Activated CD4-positive, alpha-beta memory T cell treated with anti-CD3 and anti-CD28 coated beads for 36 hours (primary cell): Measurements from ENCODE around the gene LEFTY1. TPM values are rescaled to one million over a fixed set of nuclear protein-coding genes. Genes with fewer than 3 reads are reported as not detected.
A peak's percentile ranks its signal among the peaks of the same experiment; 100 is the strongest.

Source experiments
- CTCF ChIA-PET: fragments of 350-600 bp; sonication (Branson Sonifier 250); formaldehyde crosslinking; loops from one replicate; lab custom pipeline; 2021; ENCODE audit warnings: antibody characterized with exemption, inconsistent platforms; lab: Charles Lee
- POLR2A ChIA-PET: fragments of 350-600 bp; sonication (Branson Sonifier 250); formaldehyde crosslinking; loops from one replicate; lab custom pipeline; 2021; ENCODE audit warnings: antibody characterized with exemption; lab: Charles Lee
- DNase-seq: peaks from one replicate; pipeline ENCODE4 v3.0.0-alpha.2; 2020
- H3K27ac Mint-ChIP-seq: one replicate; pipeline ENCODE4 v1.8.0; 2021; ENCODE audit warnings: mixed read lengths
- H3K27me3 Mint-ChIP-seq: one replicate; pipeline ENCODE4 v1.8.0; 2021; ENCODE audit warnings: mixed read lengths
- H3K36me3 Mint-ChIP-seq: one replicate; pipeline ENCODE4 v1.8.0; 2021; ENCODE audit warnings: mixed read lengths
- H3K4me1 Mint-ChIP-seq: one replicate; pipeline ENCODE4 v1.8.0; 2021; ENCODE audit warnings: low read depth, mixed read lengths
- H3K4me3 Mint-ChIP-seq: one replicate; pipeline ENCODE4 v1.8.0; 2021; ENCODE audit warnings: mild to moderate bottlenecking, mixed read lengths
- H3K9me3 Mint-ChIP-seq: one replicate; pipeline ENCODE4 v1.8.0; 2021; ENCODE audit warnings: mixed read lengths
- intact Hi-C: fragments of 100-400 bp; cut with micrococcal nuclease; formaldehyde crosslinking; loops from one replicate; pipeline ENCODE4 v1.15.1; 2023
- total RNA-seq, 2 experiments: library from RNA; stranded (reverse); gene quantifications; one replicate each; pipeline ENCODE4 v1.2.3, GENCODE V29; 2021

The LEFTY1 gene
- total RNA-seq, 2 experiments from 2014 or later: 0.19 TPM; not detected in 1

DNA sequence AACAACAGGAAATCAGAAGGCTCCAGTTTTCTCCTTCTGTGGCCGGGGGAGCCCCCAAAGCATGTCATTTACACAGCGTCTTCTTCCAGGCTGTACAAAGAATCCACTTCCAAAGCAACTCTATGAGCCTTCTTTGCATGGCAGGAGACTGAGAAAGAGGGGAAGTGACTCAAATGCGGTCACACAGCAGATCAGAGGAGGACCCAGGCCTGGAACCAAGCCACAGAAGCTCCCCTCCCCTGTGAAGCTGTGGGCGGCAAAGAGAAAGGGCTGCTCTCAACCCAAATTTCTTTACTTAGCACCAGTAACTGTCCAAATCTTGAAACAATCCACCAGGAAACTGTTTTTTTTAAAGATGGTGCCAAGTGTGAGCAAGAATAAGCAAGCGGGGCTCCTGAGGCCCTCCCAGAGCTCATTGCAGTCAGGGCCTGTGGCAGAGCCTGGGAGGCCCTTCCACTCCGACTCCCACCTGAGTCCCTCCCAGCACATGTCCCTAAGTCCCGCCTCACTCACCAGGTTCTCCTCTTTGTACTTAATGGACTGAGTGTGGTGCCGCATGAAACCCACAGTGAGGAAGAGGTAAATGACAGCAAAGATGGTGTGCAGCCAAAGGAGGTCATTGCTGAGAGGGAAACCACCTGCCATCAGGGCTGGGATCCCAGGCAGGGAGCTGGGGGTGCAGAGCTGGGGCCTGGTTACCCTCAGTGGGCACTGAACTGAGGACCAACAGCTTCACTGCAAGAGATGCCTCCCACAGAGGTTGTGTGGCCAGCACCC lies 22.7 kb downstream of the LEFTY1 start:
- Mint-ChIP-seq H3K9me3 (no peaks in the 10 kb centered on the region), H3K27me3 (no peaks in the 10 kb centered on the region), H3K4me1 (peaks cover 39% of the 10 kb centered on the region), H3K4me3 (peak overlapping the region; percentile 1), H3K36me3 (peaks cover 45% of the 10 kb centered on the region), H3K27ac (peak overlapping the region; percentile 72)
- POLR2A ChIA-PET: interaction anchor here (1.0 to 2.2 kb wide), 5 partner anchors 9 to 57 kb away, joined by 3 to 12 read pairs (median 7); partner anchors contain the start of genes PYCR2 and TMEM63A
- intact Hi-C loops: loop anchor here (1.0 to 5.0 kb wide), 3 partner anchors 15 to 46 kb away; no protein-coding TSS in a partner anchor
- DNase-seq: peak; percentile 88
- CTCF ChIA-PET: interaction anchor here (1.1 to 1.9 kb wide), 6 partner anchors 12 to 109 kb away, joined by 3 to 11 read pairs (median 4); partner anchors contain the start of gene SRP9

DNA sequence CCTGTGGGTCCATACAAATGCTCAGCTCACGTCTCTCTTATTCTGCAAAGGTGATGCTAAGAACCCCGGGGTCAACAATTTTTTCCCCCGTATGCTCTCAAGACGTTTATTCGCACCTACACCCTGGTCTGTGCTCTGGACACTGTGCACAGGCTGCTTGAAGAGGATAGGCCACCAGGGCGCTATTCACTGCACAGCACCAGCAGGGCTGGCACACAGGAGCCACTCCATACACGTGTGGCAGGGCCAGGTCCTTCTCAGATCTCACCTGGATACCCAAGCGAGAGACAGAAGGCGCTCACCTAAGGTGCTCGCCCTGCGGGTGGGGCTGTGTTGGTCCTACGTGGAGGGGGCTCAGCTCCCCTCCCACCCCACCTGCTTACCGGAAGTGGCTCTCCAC lies 23.4 kb downstream of the LEFTY1 start:
- intact Hi-C loops: loop anchor here (5.0 kb wide), 1 partner anchor 47 kb away; no protein-coding TSS in a partner anchor
- H3K4me1 Mint-ChIP-seq: peaks cover 39% of the 10 kb centered on the region
- no peaks in the 10 kb centered on the region for H3K27me3 Mint-ChIP-seq
- CTCF ChIA-PET: interaction anchor here (1.3 to 1.9 kb wide), 5 partner anchors 16 to 110 kb away, joined by 3 to 11 read pairs (median 4); partner anchors contain the start of gene SRP9
- no peaks in the 10 kb centered on the region for H3K9me3 Mint-ChIP-seq
- POLR2A ChIA-PET: interaction anchor here (1.0 to 2.2 kb wide), 5 partner anchors 8 to 58 kb away, joined by 3 to 12 read pairs (median 7); partner anchors contain the start of genes PYCR2 and TMEM63A
- peak overlapping the region; percentile 72 for H3K27ac Mint-ChIP-seq
- H3K36me3 Mint-ChIP-seq: peaks cover 44% of the 10 kb centered on the region
- DNase-seq: no peak
- no peak overlapping the region for H3K4me3 Mint-ChIP-seq

DNA sequence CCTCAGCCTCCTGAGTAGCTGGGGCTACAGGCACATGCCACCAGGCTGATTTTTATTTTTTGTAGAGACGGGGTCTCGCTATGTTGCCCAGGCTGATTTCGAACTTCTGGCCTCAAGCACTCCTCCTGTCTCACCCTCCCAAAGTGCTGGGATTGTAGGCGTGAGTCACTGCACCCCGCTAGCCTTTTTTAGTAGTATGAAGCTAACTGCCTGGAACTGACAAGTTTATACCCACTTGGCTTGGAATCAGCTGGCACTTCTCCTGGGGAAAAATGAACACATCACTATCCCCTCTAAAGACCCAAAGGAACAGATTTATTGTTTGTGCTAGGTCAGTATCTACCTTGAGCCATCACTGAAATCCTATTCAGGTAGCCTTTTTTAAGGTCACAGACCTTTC lies 25.8 kb downstream of the LEFTY1 start:
- CTCF ChIA-PET: no interaction called here
- POLR2A ChIA-PET: interaction anchor here (1.1 kb wide), 1 partner anchor 20 kb away, joined by 3 read pairs; no protein-coding TSS in a partner anchor

DNA sequence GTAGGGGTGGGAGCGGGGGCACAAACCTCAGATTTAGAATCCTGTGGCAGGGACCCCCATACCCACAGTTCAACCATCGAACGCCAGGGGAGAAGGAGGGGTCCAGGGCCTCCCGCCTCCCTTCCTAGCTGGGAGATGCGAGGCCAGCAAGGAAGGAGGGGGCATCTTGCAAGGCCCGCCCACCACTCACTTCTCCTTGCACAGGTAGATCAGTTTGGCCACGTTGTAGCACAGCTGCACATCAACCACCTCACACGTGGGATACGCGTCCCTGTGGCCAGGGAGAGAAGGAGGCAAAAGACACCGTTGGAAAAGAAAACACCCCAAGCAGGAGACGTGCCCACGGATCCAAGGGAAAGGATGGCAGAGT lies 26.4 kb downstream of the LEFTY1 start:
- intact Hi-C loops: no loop called here
- Mint-ChIP-seq H3K27ac (no peak overlapping the region), H3K9me3 (no peaks in the 10 kb centered on the region), H3K4me3 (no peak overlapping the region), H3K36me3 (peaks cover 42% of the 10 kb centered on the region), H3K27me3 (no peaks in the 10 kb centered on the region), H3K4me1 (peaks cover 28% of the 10 kb centered on the region)
- DNase-seq: no peak
- POLR2A ChIA-PET: no interaction called here
- CTCF ChIA-PET: no interaction called here

More for the DNA sequence above, 25.8 kb downstream of the LEFTY1 start:
- Mint-ChIP-seq H3K4me1 (peaks cover 34% of the 10 kb centered on the region), H3K27ac (no peak overlapping the region), H3K4me3 (no peak overlapping the region), H3K27me3 (no peaks in the 10 kb centered on the region), H3K36me3 (peaks cover 44% of the 10 kb centered on the region), H3K9me3 (no peaks in the 10 kb centered on the region)
- intact Hi-C loops: no loop called here
- no peak for DNase-seq

DNA sequence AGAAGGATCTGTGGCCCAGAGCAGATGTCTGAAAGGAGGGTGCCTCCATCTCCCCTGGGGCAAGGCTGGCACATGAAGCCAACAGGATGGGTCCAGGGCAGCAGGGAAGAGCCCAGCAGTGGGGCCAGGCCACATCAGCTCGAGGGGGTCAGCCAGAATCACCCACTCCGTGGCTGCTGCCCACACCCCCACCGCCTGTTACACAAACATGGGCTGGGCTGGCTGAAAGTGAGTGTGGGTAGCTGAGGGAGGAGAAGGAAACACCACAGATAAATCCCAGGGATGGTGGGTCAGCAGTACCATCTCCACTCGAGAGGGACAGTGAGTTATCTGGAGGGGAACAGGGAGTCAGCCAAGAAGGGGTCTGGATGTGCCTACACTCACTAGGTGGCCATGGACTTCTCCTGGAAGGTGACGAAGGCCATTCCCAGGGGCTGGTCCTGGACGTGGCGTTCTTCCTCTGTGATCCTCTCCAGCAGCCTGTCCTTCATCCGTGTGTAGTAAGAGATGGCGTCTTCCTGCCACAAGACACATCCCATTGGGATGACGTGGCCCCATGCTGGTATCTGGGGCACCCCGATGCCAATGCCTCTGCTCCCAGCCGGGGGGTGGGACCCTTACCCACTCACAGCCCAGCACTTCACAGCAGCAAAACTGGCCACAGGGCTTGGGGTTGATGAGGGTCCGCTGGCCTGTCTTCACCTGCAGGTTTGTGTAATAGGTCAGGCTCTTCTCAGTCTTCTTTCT lies 26.9 kb downstream of the LEFTY1 start:
- Mint-ChIP-seq H3K4me1 (peaks cover 23% of the 10 kb centered on the region), H3K36me3 (peaks cover 36% of the 10 kb centered on the region), H3K4me3 (no peak overlapping the region), H3K27me3 (no peaks in the 10 kb centered on the region), H3K27ac (no peak overlapping the region), H3K9me3 (no peaks in the 10 kb centered on the region)
- DNase-seq: no peak
- intact Hi-C loops: no loop called here
- ChIA-PET POLR2A (no interaction called here), CTCF (no interaction called here)

DNA sequence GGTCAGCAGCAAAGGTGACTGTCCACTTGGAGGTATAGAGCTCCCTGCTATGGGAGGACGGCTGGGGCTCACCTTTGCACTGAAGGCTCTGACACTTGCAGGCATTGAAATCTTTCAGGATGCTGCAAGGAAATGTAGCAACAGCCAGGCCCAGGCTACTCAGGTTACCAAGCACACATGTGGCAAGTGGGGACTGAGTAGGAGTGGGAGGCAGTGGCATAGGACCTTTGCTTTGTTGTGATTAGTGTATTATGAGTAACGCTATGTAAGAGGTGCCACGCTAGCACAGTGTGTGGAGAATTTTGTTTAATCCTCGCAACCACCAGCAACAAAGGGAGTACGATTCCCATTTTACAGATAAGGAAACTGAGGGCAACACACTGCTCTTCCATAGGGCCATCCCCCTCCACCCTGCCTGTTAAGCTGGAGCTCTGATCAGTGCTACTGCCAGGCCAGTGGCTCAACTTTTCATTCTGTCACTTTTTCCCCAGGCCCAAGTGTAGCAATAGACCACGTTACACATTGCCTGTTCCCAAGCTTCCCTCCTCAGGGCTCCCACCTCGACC lies 28.0 kb downstream of the LEFTY1 start:
- no peak for DNase-seq
- Mint-ChIP-seq H3K9me3 (no peaks in the 10 kb centered on the region), H3K27me3 (no peaks in the 10 kb centered on the region), H3K4me3 (no peak overlapping the region), H3K27ac (no peak overlapping the region), H3K4me1 (peaks cover 15% of the 10 kb centered on the region), H3K36me3 (peaks cover 33% of the 10 kb centered on the region)
- POLR2A ChIA-PET: no interaction called here
- intact Hi-C loops: no loop called here
- CTCF ChIA-PET: no interaction called here

DNA sequence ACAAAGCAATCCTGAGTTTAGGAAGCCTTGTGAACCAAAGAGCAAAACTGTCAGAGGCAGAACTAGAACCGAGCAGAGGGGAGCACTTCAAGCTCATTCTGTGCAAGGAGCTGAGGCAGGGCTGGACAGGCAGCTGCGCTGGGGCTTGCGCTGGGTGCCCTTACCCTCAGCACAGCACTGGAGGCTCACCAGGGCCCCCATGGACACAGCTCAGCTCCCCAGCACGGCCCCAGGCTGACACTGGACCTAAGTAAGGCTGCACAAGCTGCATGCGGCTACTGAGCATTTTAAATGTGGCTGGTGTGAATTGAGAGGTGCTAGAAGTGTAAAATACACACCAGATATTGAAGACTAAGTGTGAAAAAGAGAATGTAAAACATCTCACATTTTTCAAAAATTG lies 28.8 kb downstream of the LEFTY1 start:
- ChIA-PET POLR2A (no interaction called here), CTCF (no interaction called here)
- H3K9me3 Mint-ChIP-seq: no peaks in the 10 kb centered on the region
- no peak overlapping the region for H3K27ac Mint-ChIP-seq
- intact Hi-C loops: no loop called here
- H3K36me3 Mint-ChIP-seq: peaks cover 27% of the 10 kb centered on the region
- no peaks in the 10 kb centered on the region for H3K27me3 Mint-ChIP-seq
- no peak for DNase-seq
- peaks cover 14% of the 10 kb centered on the region for H3K4me1 Mint-ChIP-seq
- no peak overlapping the region for H3K4me3 Mint-ChIP-seq

DNA sequence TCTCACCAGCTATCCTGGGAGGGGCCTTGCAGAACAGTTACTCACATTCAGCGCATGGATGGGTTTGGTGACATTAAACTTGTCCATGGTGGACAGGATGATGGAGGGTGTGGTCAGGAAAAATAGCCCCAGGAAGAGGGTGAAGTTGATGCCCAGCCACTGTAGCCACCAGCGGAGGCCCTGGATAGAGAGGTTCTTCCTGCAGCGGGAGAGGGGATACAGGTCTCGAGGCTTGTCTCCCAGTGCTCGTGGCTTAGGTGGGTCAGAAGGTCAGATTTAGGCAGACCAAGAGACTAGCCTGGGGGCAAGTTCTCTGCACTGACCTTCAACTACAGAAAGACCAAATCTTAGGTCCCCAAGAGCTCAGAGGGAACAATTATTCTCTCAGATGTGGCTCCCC lies 29.8 kb downstream of the LEFTY1 start:
- POLR2A ChIA-PET: no interaction called here
- Mint-ChIP-seq H3K4me3 (no peak overlapping the region), H3K9me3 (no peaks in the 10 kb centered on the region), H3K27me3 (no peaks in the 10 kb centered on the region), H3K4me1 (peaks cover 10% of the 10 kb centered on the region), H3K27ac (no peak overlapping the region), H3K36me3 (peaks cover 31% of the 10 kb centered on the region)
- DNase-seq: no peak
- CTCF ChIA-PET: interaction anchor here (0.7 to 1.2 kb wide), 2 partner anchors 21 to 66 kb away, joined by 3 read pairs; no protein-coding TSS in a partner anchor
- intact Hi-C loops: no loop called here

DNA sequence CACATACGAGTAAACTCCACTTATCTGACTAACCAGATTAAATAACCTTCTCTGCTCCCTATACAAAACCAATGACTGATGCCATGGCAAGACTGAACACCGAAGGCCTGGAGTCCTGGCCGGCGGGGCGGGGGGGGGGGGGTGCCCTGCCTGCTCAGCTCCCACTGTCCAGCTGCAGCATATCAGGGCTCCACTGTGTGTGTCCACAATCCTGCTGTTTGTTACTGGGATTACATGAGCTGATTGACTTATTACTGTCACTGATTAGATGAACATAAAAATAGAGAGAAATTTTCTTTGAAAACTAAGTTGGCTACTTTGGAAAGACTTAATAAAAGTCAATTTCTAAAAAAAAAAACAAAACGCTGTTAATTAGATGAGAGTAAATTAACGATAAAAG lies 31.7 kb downstream of the LEFTY1 start:
- ChIA-PET POLR2A (interaction anchor here (0.8 to 1.3 kb wide), 2 partner anchors 9 to 23 kb away, joined by 3 to 4 read pairs; no protein-coding TSS in a partner anchor), CTCF (no interaction called here)
- Mint-ChIP-seq H3K9me3 (no peaks in the 10 kb centered on the region), H3K4me3 (no peak overlapping the region), H3K4me1 (peaks cover 11% of the 10 kb centered on the region), H3K36me3 (peaks cover 32% of the 10 kb centered on the region), H3K27ac (no peak overlapping the region), H3K27me3 (no peaks in the 10 kb centered on the region)
- intact Hi-C loops: no loop called here
- no peak for DNase-seq

DNA sequence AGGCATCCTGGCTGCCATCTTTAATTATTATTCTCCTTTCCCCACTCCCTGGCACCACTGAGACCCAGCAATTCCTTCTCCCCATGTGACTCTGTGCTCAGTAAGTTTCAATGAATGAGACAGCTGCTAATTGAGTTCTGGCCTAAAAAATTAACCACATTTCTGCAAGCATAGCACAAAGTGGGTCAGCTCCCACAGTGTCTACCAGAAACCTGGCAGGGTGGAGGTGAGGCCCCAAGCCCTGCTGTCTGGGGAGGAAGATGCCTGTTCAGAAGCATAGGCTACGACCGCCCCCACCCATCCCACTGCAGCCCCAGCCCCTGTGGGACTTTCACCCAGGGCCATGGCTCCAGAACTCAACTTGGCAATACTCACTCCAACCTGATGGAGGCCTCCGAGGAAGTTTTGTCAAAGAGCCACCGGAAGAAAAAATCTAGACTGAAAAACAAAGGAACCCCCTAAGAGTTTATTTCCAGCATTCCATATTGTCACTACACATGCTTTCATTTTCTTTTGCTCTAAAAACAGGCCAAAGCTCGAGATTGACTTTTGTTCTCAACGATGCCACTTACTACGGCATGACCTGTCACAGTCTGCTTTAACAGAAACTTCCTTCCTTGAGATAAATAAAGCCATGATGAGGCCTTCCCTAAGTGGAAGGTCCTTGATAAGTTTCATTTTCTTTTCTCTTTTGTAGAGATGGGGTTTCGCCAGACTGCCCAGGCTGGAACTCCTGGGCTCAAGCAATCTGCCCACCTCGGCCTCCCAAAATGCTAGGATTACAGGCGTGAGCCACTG lies 33.2 kb downstream of the LEFTY1 start:
- Mint-ChIP-seq H3K9me3 (no peaks in the 10 kb centered on the region), H3K4me1 (peaks cover 18% of the 10 kb centered on the region), H3K27ac (peak overlapping the region; percentile 52), H3K4me3 (no peak overlapping the region), H3K36me3 (peaks cover 35% of the 10 kb centered on the region), H3K27me3 (no peaks in the 10 kb centered on the region)
- ChIA-PET POLR2A (interaction anchor here (0.6 kb wide), 1 partner anchor 270 kb away, joined by 5 read pairs; no protein-coding TSS in a partner anchor), CTCF (interaction anchor here (0.9 to 1.2 kb wide), 4 partner anchors 10 to 55 kb away, joined by 3 to 5 read pairs (median 3); partner anchors contain the start of gene TMEM63A)
- intact Hi-C loops: no loop called here
- no peak for DNase-seq

DNA sequence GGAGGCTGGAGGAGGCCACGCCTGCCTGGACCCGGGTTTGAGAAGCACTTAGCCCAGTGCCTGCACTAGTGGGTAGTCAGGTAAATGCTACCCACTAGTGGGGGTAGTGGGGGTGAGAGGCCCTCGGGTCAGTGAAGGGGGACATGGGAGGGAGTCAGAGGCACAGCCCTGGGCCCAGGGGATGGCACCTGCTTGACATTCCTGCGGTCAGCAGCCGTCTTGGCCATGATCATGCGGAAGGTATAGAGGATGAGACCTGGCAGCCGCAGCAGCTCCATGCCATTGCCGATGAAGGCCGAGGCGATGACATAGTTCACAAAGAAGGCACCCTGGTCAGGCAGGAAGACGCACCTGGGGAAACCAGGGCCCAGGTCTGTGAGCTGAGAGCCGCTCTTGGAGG lies 35.5 kb downstream of the LEFTY1 start:
- POLR2A ChIA-PET: no interaction called here
- Mint-ChIP-seq H3K4me1 (peaks cover 34% of the 10 kb centered on the region), H3K4me3 (no peak overlapping the region), H3K9me3 (no peaks in the 10 kb centered on the region), H3K27ac (no peak overlapping the region), H3K27me3 (no peaks in the 10 kb centered on the region), H3K36me3 (peaks cover 34% of the 10 kb centered on the region)
- CTCF ChIA-PET: no interaction called here
- intact Hi-C loops: no loop called here
- DNase-seq: no peak
